ENCODE results near the gene MLLT1. TPM values are rescaled to one million over a fixed set of nuclear protein-coding genes. Genes with fewer than 3 reads are reported as not detected.

The MLLT1 gene
- total RNA-seq, 1 experiment from 2014 or later: 44.2 TPM

GRCh38 chr19:6185835-6186834 is 93.6 kb downstream of the MLLT1 start:
- intact Hi-C loops (cut with micrococcal nuclease; ENCODE audit: unreplicated experiment): no loop called here
- no peaks in the 10 kb centered on the region for H3K9me2 ChIP-seq (ENCODE audit: insufficient read depth)
- H3K36me3 ChIP-seq (ENCODE audit: low read depth): no peaks in the 10 kb centered on the region
- POLR2A ChIA-PET (ENCODE audit: unreplicated experiment): interaction anchor here (0.9 kb wide), 1 partner anchor 1100 kb away, joined by 11 read pairs; no protein-coding TSS in a partner anchor
- CTCF ChIA-PET: interaction anchor here (0.6 kb wide), 1 partner anchor 331 kb away, joined by 8 read pairs; no protein-coding TSS in a partner anchor
- H3K4me1 ChIP-seq (replicated peaks; ENCODE audit: insufficient read depth): no peaks in the 10 kb centered on the region
- no peak overlapping the region for H3K4me2 ChIP-seq
- BruUV-seq (replicated peaks): no TSS peak
- no peaks in the 10 kb centered on the region for H3K79me2 ChIP-seq (ENCODE audit: low read depth)
- H4K20me1 ChIP-seq (ENCODE audit: insufficient read depth): no peaks in the 10 kb centered on the region
- 0 out of 2 replicates have a peak, but pooled peaks cover 6% of the 10 kb centered on the region for H3K27me3 ChIP-seq (ENCODE audit: insufficient read depth, low read depth)
- H3F3A ChIP-seq (ENCODE audit: insufficient read depth, low read depth): no peaks in the 10 kb centered on the region
- TF ChIP-seq, protein P1, sequence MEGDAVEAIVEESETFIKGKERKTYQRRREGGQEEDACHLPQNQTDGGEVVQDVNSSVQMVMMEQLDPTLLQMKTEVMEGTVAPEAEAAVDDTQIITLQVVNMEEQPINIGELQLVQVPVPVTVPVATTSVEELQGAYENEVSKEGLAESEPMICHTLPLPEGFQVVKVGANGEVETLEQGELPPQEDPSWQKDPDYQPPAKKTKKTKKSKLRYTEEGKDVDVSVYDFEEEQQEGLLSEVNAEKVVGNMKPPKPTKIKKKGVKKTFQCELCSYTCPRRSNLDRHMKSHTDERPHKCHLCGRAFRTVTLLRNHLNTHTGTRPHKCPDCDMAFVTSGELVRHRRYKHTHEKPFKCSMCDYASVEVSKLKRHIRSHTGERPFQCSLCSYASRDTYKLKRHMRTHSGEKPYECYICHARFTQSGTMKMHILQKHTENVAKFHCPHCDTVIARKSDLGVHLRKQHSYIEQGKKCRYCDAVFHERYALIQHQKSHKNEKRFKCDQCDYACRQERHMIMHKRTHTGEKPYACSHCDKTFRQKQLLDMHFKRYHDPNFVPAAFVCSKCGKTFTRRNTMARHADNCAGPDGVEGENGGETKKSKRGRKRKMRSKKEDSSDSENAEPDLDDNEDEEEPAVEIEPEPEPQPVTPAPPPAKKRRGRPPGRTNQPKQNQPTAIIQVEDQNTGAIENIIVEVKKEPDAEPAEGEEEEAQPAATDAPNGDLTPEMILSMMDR (conservative IDR thresholded peaks at IDR 0.05): no peak
- no peak for TF ChIP-seq EZH2 (IDR thresholded peaks at IDR 0.05; ENCODE audit: low read depth)
- H3K4me3 ChIP-seq: no peak overlapping the region
- DNase-seq: no peak
- H3K9me3 ChIP-seq (ENCODE audit: insufficient read depth, low read depth): no peaks in the 10 kb centered on the region; the same call in 1 of the 2 replicates
- no peak overlapping the region for H2AFZ ChIP-seq
- H3K27ac ChIP-seq: no peak overlapping the region

DNA sequence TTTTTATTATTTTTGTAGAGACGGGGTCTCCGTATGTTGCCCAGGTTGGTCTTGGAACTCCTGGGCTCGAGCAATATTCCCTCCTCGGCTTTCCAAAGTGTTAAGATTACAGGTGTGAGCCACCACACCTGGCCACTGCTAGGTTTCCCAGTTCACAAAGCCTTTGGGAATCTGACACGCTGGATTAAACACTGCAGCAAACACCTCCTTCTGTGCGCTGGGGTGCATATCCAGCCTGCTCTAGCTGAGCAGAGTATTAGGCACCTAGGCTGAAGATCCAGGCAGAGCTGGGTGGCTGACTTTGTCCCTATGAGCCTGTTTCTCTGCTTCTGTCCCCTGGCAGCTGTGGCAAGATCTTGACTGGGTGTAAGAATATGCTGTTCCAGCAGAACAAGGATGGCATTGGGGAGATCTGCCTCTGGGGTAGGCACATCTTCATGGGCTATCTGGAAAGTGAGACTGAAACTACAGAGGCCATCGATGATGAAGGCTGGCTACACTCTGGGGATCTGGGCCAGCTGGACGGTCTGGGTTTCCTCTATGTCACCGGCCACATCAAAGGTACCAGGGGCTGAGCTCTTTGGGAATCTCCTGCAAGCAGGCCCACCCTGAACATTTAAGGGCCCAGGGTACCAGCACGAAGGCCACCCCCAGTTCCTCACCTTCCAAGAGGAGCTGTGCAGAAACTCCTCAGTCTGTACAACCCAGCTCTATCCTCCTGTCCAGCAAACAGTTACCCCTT is 94.5 kb downstream of the MLLT1 start:
- H3K27ac ChIP-seq: no peak overlapping the region

GRCh38 chr19:6181119-6181518 is 98.7 kb downstream of the MLLT1 start:
- no peaks in the 10 kb centered on the region for H3K9me2 ChIP-seq (ENCODE audit: insufficient read depth)
- intact Hi-C loops (cut with micrococcal nuclease; ENCODE audit: unreplicated experiment): no loop called here
- CTCF ChIA-PET: no interaction called here

More for the DNA sequence above, 94.5 kb downstream of the MLLT1 start:
- H3F3A ChIP-seq (ENCODE audit: insufficient read depth, low read depth): no peaks in the 10 kb centered on the region
- H3K9me2 ChIP-seq (ENCODE audit: insufficient read depth): no peaks in the 10 kb centered on the region
- H3K79me2 ChIP-seq (ENCODE audit: low read depth): no peaks in the 10 kb centered on the region
- no peaks in the 10 kb centered on the region for H3K4me1 ChIP-seq (replicated peaks; ENCODE audit: insufficient read depth)
- 0 out of 2 replicates have a peak, but pooled peaks cover 6% of the 10 kb centered on the region for H3K27me3 ChIP-seq (ENCODE audit: insufficient read depth, low read depth)
- DNase-seq: no peak
- H4K20me1 ChIP-seq (ENCODE audit: insufficient read depth): no peaks in the 10 kb centered on the region
- no peak overlapping the region for H3K4me3 ChIP-seq
- no TSS peak for BruUV-seq (replicated peaks)
- H2AFZ ChIP-seq: no peak overlapping the region
- no peak overlapping the region for H3K4me2 ChIP-seq
- TF ChIP-seq, protein P1 (conservative IDR thresholded peaks at IDR 0.05): no peak
- no peak for TF ChIP-seq EZH2 (IDR thresholded peaks at IDR 0.05; ENCODE audit: low read depth)
- ChIA-PET POLR2A (ENCODE audit: unreplicated experiment) (no interaction called here), CTCF (interaction anchor here (0.6 kb wide), 1 partner anchor 332 kb away, joined by 8 read pairs; no protein-coding TSS in a partner anchor)
- no peaks in the 10 kb centered on the region for H3K36me3 ChIP-seq (ENCODE audit: low read depth)
- H3K9me3 ChIP-seq (ENCODE audit: insufficient read depth, low read depth): no peaks in the 10 kb centered on the region; the same call in 1 of the 2 replicates
- intact Hi-C loops (cut with micrococcal nuclease; ENCODE audit: unreplicated experiment): no loop called here

More at GRCh38 chr19:6181119-6181518, 98.7 kb downstream of the MLLT1 start:
- no peak for TF ChIP-seq EZH2 (IDR thresholded peaks at IDR 0.05; ENCODE audit: low read depth)
- TF ChIP-seq, protein P1 (conservative IDR thresholded peaks at IDR 0.05): no peak
- no peak overlapping the region for H3K27ac ChIP-seq
- no peaks in the 10 kb centered on the region for H3K4me1 ChIP-seq (replicated peaks; ENCODE audit: insufficient read depth)
- no peak for DNase-seq
- no peaks in the 10 kb centered on the region for H3K9me3 ChIP-seq (ENCODE audit: insufficient read depth, low read depth)
- no peak overlapping the region for H3K4me3 ChIP-seq
- H3K27me3 ChIP-seq (ENCODE audit: insufficient read depth, low read depth): peaks cover 12% of the 10 kb centered on the region; the same call in 1 of the 2 replicates
- no peaks in the 10 kb centered on the region for H4K20me1 ChIP-seq (ENCODE audit: insufficient read depth)
- H3K4me2 ChIP-seq: no peak overlapping the region
- POLR2A ChIA-PET (ENCODE audit: unreplicated experiment): no interaction called here
- no TSS peak for BruUV-seq (replicated peaks)
- no peak overlapping the region for H2AFZ ChIP-seq
- H3K79me2 ChIP-seq (ENCODE audit: low read depth): no peaks in the 10 kb centered on the region
- H3F3A ChIP-seq (ENCODE audit: insufficient read depth, low read depth): no peaks in the 10 kb centered on the region
- no peaks in the 10 kb centered on the region for H3K36me3 ChIP-seq (ENCODE audit: low read depth)
